Lower lobe of right lung (tissue), 2 donors: Measurements from ENCODE around the gene TST. TPM values are rescaled to one million over a fixed set of nuclear protein-coding genes. Genes with fewer than 3 reads are reported as not detected.

Experiments
- ATAC-seq, 2 donors: fragments of 200-7000 bp; cut with Tn5 transposase; one replicate each; pipeline ENCODE4 v1.9.1; 2020 to 2022; ENCODE audit warnings: mild to moderate bottlenecking in 2 of 2, moderate library complexity in 2 of 2
- DNase-seq: peaks from one replicate; pipeline ENCODE4 v3.0.0-alpha.2; 2020
- H3K27ac ChIP-seq: fragments of 200-600 bp; one replicate; pipeline ENCODE4 v1.8.0; 2022
- H3K27me3 ChIP-seq: fragments of 200-600 bp; one replicate; pipeline ENCODE4 v1.8.0; 2022; ENCODE audit warnings: low read depth
- H3K36me3 ChIP-seq: fragments of 200-600 bp; one replicate; pipeline ENCODE4 v1.8.0; 2022; ENCODE audit warnings: mild to moderate bottlenecking
- H3K4me1 ChIP-seq: fragments of 200-600 bp; one replicate; pipeline ENCODE4 v1.8.0; 2022
- H3K4me3 ChIP-seq: fragments of 200-600 bp; one replicate; pipeline ENCODE4 v1.8.0; 2022; ENCODE audit warnings: mild to moderate bottlenecking
- H3K9me3 ChIP-seq: fragments of 200-600 bp; one replicate; pipeline ENCODE4 v1.8.0; 2022
- intact Hi-C: fragments of 100-400 bp; cut with DNase I; formaldehyde crosslinking; loops from one replicate; pipeline ENCODE4 v1.11.0; 2022
- total RNA-seq: library from RNA; stranded (reverse); fragmentation: NEBNext Ultra II Directional; extraction: Animal tissue kit (Norgen Biotek cat#: 25700); gene quantifications from one replicate; pipeline ENCODE4 v1.2.1, GENCODE V29; 2021
- TF ChIP-seq, protein P1 (sequence below): fragments of 200-600 bp; IDR thresholded peaks from one replicate; pipeline ENCODE4 v1.8.0; 2022; ENCODE audit warnings: antibody characterized with exemption, mild to moderate bottlenecking
- donor health status: DM: no; HTN: yes; CAD: no; lungs with severe emphysema.

Gene TST
- total RNA-seq, 1 donor from 2014 or later = 48.3 TPM

DNA sequence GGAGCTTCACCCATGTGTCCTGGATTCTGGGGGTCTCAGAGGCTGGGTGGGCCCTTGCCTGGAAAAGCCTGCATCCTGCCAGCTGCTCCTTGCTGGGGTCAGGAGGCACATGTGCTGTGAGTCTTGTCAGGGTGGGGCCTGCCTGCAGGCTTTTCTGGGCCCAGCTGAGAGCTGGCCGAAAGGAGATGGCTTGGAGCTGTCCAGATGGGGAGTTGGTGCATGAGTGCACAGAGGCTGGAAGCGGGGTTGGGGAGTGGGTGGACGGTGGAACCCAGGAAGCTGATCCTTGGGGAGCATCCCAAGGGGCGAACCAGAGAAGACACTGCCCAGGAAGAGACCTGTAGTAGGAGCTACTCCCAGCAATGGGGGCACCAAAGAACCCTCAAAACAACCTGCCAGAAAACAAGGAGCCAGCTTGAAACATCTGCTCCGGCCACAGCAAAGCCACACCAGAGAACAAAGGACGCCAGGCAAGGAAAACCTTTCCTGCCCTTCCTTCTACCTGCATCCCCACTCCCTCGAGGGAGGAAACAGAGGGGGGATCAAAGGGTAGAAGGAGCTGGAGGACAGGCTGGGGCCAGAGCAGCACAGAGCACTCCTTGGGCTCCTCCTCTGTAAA is 24.1 kb upstream of the TST start:
- Histone ChIP-seq H3K4me1 (peaks cover 15% of the 10 kb centered on the region), H3K9me3 (no peaks in the 10 kb centered on the region), H3K27me3 (no peaks in the 10 kb centered on the region), H3K4me3 (no peak overlapping the region), H3K27ac (no peak overlapping the region), H3K36me3 (no peaks in the 10 kb centered on the region)
- intact Hi-C loops = no loop called here
- TF ChIP-seq, protein P1, sequence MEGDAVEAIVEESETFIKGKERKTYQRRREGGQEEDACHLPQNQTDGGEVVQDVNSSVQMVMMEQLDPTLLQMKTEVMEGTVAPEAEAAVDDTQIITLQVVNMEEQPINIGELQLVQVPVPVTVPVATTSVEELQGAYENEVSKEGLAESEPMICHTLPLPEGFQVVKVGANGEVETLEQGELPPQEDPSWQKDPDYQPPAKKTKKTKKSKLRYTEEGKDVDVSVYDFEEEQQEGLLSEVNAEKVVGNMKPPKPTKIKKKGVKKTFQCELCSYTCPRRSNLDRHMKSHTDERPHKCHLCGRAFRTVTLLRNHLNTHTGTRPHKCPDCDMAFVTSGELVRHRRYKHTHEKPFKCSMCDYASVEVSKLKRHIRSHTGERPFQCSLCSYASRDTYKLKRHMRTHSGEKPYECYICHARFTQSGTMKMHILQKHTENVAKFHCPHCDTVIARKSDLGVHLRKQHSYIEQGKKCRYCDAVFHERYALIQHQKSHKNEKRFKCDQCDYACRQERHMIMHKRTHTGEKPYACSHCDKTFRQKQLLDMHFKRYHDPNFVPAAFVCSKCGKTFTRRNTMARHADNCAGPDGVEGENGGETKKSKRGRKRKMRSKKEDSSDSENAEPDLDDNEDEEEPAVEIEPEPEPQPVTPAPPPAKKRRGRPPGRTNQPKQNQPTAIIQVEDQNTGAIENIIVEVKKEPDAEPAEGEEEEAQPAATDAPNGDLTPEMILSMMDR = no peak
- no peak for ATAC-seq
- no peak for DNase-seq

DNA sequence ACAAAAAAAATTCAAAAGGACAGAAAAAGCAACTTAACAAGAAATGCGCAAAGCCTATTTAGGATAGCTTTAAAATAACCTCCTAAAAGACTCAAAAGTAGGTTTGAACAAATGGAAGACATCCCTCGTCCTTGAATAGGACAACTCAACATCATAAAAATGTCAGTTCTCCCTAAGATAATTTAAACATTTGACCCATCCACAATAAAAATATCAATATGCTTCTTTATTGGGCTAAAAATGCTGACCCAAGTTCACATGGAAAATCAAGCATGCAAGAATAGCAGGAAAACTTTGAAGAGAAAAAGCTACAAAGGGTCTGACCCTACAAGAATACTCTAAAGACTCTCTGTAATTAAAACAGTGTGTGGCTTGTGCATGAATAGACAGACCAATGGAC is 20.2 kb upstream of the TST start:
- DNase-seq (no peak), ATAC-seq (no peak)

DNA sequence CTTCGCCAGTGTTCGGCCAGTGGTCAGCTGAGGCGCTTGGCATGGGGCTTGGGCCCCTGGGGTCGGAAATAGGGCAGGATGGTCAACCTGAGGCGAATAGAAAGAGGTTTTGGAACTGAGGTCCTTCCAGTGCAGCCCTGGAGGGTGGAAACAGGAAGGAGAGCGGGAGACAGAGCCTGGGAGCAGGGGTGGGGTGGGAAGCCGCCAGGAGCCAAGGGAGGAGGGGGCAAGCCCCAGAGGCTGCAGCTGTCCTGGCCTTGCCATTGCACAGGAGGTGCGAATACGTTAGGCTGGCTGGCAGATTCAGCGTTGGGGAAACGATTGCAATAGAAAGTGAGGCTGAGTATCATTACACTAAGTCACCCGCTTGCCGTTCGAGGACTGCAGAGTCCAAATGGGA is 18.4 kb upstream of the TST start:
- H3K36me3 ChIP-seq = no peaks in the 10 kb centered on the region
- no peak overlapping the region for H3K27ac ChIP-seq
- H3K27me3 ChIP-seq = peaks cover 5% of the 10 kb centered on the region
- DNase-seq (no peak), ATAC-seq (no peak)
- intact Hi-C loops = no loop called here
- no peaks in the 10 kb centered on the region for H3K9me3 ChIP-seq
- H3K4me1 ChIP-seq = peaks cover 33% of the 10 kb centered on the region
- H3K4me3 ChIP-seq = no peak overlapping the region
- TF ChIP-seq, protein P1 = no peak

More for the DNA sequence above, 20.2 kb upstream of the TST start:
- H3K27ac ChIP-seq = no peak overlapping the region
- intact Hi-C loops = no loop called here
- peaks cover 5% of the 10 kb centered on the region for H3K27me3 ChIP-seq
- TF ChIP-seq, protein P1 = no peak
- peaks cover 32% of the 10 kb centered on the region for H3K4me1 ChIP-seq
- no peaks in the 10 kb centered on the region for H3K36me3 ChIP-seq
- no peaks in the 10 kb centered on the region for H3K9me3 ChIP-seq
- no peak overlapping the region for H3K4me3 ChIP-seq

DNA sequence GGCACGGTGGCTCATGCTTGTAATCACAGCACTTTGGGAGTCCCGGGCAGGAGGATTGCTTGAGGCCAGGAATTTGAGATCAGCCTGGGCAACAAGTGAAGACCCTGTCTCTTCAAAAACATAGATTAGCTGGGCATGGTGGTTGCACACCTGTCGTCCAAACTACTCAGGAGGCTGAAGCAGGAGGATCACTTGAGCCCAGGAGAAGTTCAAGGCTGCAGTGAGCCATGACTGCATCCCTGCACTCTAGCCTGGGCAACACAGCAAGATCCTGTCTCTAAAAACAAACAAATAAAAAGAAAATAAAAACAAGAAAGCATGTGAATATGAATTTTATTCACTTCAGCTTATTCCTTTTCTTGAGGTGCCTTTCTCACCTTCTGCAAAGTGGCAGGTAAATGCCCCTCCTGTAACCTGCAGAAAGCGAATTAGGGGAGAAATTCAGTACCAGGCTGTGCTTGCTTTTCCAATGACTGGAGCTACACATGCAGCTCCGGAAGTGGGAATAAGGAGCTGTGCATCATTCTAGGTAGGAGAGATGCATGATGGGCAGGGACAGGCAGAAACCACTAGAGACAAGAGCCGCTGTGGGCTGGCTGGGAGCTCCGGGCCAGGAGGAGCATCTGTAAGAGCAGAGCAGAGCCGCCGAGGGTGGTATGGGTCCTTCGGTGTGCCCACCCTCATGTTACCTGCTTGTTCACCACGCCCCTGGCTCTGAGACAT is 17.6 kb upstream of the TST start:
- TF ChIP-seq, protein P1 = no peak
- H3K4me3 ChIP-seq = no peak overlapping the region
- H3K9me3 ChIP-seq = no peaks in the 10 kb centered on the region
- ATAC-seq = no peak
- no peak overlapping the region for H3K27ac ChIP-seq
- peaks cover 42% of the 10 kb centered on the region for H3K4me1 ChIP-seq
- H3K36me3 ChIP-seq = no peaks in the 10 kb centered on the region
- H3K27me3 ChIP-seq = peaks cover 5% of the 10 kb centered on the region
- DNase-seq = no peak
- intact Hi-C loops = no loop called here

DNA sequence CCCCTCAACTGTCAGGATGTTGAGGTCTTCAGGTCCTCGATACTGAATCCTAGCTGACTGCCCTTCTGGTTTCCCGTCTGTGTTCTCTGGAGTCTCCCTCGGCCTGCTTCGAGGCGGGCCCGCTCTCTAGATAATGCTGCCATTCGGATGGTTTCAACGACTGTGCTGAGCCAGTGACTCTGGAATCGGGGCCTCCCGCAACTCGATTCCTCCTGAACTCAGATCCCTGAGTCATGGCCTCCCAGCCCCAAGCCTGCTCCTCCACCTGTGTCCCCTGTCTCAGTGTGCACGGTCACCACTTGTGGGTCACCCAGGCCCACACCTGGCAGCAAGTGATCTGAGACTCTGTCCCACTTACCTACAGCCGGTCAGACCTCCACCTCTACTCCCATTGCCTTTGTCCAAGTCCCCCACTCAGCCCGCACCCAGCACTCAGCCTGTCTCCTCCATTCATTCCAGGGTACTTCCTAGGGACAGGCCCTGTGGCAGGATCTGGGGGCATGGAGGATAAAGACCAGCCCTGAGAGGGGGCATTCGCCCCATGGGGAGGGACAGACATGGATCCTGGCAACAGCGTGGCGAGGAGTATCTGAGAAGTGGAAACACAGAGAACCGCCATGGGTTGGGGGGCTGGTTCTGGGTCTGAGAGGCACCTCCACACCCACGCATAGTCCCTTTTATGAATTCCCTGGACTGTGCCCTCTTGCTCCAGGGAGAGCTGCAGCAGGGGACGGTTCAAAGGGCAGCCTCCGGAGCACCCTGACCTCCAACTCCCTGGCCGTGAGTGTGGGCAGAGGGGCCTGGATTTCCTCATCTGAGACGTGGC is 14.6 kb upstream of the TST start:
- no peak for ATAC-seq
- Histone ChIP-seq H3K27ac (peak overlapping the region; percentile 25), H3K27me3 (peaks cover 5% of the 10 kb centered on the region), H3K4me1 (peaks cover 43% of the 10 kb centered on the region), H3K36me3 (peaks cover 23% of the 10 kb centered on the region), H3K9me3 (no peaks in the 10 kb centered on the region), H3K4me3 (no peak overlapping the region)
- DNase-seq = no peak
- intact Hi-C loops = no loop called here
- TF ChIP-seq, protein P1 = no peak
